GM18868 (cell line): ENCODE data around the gene C1QTNF4.
"Not testable (repeated sequence)": the region's sequence is repeated elsewhere in the genome, so short reads cannot be mapped to it uniquely, and the experiment has no call there.

Experiments
- ATAC-seq: cut with Tn5 transposase; IDR thresholded peaks from one replicate; pipeline ENCODE4 v1.9.1; 2021; ENCODE audit warnings: mild to moderate bottlenecking, moderate library complexity; ENCODE audit not compliant: unreplicated experiment

C1QTNF4 gene

GRCh38 chr11:47570651-47571356, 23.4 kb downstream of the C1QTNF4 start:
- no peak for ATAC-seq

GRCh38 chr11:47569646-47570045, 24.6 kb downstream of the C1QTNF4 start:
- no peak for ATAC-seq

DNA sequence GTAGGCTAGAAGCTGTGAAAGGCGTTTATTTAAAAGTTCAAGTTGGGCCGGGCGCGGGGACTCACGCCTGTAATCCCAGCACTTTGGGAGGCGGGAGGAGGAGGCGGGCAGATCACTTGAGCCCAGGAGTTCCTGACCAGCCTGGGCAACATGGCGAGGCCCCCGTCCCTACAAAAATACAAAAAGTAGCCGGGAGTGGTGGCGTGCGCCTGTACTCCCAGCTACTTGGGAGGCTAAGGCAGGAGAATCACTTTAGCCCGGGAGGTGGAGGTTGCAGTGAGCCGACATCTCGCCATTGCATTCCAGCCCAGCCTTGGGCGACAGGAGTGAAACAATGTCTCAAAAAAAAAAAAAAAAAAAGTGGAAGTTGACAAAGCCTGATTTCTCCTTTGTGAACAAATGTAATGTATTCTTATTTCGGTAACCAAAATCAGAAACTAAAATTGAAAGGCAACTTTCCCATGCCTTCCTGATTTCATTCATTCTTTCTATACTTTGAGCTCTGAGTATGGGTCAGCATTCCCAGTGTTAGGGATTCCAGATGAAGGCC, 28.0 kb downstream of the C1QTNF4 start:
- no peak for ATAC-seq

- peak; percentile 88 for ATAC-seq
Measured at GRCh38 chr11:47565340-47566148, 28.7 kb downstream of the C1QTNF4 start, which contains the start of gene PTPMT1. Gene PTPMT1, plus strand, starts transcription at chr11:47565599. Its CDS starts 24 bp downstream, at chr11:47565623.

GRCh38 chr11:47564933-47565339, 29.3 kb downstream of the C1QTNF4 start:
- peak; percentile 14 for ATAC-seq

DNA sequence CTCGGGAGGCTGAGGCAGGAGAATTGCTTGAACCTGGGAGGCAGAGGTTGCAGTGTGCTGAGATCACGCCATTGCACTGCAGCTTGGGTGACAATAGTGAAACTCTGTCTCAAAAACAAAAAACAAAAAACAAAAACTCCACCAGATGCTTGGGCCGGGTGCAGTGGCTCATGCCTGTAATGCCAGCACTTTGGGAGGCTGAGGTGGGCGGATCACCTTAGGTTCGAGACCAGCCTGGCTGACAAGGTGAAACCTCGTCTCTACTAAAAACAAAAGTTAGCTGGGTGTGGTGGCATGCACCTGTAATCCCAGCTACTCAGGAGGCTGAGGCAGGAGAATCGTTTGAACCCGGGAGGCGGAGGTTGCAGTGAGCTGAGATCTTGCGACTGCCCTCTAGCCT, 29.8 kb downstream of the C1QTNF4 start:
- ATAC-seq: not testable (repeated sequence)

GRCh38 chr11:47562393-47562792, 31.8 kb downstream of the C1QTNF4 start:
- not testable (repeated sequence) for ATAC-seq

DNA sequence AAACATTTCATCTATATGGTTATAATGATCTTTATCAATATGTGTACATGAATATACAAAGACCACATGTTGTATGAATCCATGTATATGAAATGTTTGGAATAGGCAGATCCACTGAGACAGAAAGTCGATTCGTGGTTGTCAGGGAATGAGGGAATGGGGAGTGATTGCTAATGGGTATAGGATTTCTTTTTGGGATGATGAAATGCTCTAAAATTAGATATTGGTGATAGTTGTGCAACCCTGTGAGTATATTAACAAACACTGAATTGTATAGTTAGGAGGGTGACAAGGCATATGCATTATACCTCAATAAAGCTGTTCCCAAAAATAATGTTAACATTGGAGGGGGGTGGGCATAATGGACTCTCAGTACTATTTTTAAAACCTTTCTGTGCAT, 33.8 kb downstream of the C1QTNF4 start:
- no peak for ATAC-seq

DNA sequence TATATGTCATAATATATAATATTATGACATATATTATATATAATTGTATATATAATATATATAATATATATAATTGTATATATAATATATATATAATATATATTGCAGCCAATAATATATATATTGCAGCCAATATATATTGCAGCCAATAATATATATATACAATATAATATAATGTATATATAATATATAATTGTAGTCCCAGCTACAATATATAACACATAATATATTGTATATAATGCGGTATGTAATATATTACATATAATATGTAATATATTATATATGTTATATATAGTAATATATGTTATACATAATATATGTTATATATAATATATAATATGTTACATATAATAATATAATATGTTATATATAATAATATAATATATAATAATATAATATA, 35.5 kb downstream of the C1QTNF4 start:
- ATAC-seq: no peak

- ATAC-seq: not testable (repeated sequence)
Measured at GRCh38 chr11:47557004-47557403, 37.2 kb downstream of the C1QTNF4 start.

GRCh38 chr11:47553406-47553743, 40.8 kb downstream of the C1QTNF4 start:
- ATAC-seq: peak; percentile 31

DNA sequence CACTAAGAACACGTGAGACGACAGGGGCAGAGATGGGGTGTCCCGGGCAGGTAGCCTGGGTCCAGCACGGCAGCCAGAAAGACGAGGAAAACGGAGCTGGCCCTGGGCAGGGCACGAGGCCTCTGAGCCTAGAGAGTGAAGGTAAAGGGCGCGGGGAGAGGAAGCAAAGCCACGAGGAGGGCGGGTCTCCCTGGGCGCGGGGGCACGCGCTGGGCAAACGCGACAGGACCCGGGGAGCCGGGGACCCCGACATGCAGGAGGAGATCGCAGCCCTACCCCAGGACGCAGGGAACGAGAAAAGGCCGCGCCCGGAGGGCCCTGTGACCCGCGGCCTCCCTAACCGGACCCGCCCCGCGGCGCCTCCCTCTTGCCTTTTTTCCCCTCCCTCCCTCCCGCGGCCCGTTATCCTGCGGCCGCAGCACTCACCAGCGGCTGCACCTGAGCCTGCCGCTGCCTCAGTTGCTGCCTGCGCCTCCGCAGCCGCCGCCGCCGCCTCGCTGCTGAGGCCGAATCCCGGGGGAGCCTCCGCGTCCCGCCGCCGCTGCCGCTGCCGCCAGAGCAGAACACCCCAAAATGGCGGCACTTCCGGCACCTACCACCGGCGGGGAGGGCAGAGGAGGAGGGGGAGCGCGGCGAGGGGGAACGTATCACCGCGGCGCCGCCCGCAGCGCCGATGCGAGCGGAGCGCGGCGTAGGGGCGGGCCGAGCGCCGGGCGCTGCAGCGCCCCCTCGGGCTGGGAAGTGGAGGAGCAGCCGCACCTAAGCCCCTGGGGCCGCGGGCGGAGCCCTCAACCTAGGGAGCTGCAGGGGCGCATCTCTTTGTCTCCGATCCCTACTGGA, 41.4 kb downstream of the C1QTNF4 start, which contains the start of gene CELF1:
Gene CELF1 (minus strand): TSS at position 567 of the 840 bp plus-strand sequence. CDS start 53,609 bp downstream, outside the sequence.
- peak; percentile 92 for ATAC-seq

DNA sequence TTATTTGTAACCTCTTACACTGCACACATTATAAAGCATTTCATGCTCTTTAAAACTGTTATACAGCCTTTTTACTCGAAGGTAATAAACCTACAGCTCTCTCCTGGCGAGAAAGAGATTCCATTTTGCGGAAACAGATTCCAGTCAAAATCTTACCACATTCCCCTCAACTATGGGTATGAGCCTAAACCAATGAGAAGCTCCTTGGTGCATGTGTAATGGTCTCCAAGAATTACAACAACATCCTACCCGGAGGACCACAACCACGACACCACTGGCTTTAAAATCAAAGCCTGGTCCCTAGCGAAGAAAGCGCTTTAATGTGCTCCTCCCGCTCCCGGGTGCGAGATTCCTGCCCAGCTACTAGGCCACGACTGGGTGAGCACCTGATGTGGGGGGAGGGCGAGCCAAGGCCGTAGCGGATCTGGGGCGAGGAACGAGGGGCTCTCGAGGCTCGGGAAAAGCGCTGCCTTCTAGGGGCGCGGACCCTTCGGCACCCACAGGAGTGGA, 42.1 kb downstream of the C1QTNF4 start:
- no peak for ATAC-seq

- no peak for ATAC-seq
Measured at GRCh38 chr11:47551086-47551485, 43.1 kb downstream of the C1QTNF4 start.

DNA sequence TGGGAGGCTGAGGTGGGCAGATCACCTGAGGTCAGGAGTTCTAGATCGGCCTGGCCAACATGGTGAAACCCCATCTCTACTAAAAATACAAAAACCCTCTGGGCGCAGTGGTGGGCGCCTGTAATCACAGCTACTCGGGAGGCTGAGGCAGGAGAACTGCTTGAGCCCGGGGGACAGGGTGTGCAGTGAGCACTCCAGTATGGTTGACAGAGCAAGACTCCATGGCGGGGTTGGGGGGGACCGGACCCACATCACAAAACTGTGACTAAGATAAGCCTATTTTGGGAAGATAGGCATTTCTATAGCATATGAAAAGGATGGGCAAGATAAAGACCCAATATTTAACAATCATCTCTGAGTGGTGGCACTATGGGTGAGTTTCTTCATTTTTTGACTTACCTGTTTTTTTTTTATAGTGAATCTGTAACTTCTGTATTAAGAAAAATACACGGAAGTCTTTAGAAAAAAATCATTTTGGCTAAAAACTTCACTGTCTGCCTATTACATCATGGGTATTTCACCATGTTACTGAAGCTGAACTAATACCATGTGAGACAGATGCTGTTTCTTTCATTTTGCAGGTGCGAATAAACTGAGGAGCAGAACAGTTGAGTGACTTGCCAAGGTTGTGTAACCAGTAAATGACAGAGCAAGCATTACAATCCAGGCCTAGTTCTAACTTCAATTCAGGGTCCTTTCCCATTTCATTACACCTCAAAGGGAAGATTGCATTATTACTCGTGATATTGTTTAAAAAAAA, 43.7 kb downstream of the C1QTNF4 start:
- ATAC-seq: no peak

- not testable (repeated sequence) for ATAC-seq
Measured at GRCh38 chr11:47546274-47546673, 47.9 kb downstream of the C1QTNF4 start.

GRCh38 chr11:47545298-47545697, 48.9 kb downstream of the C1QTNF4 start:
- ATAC-seq: no peak

DNA sequence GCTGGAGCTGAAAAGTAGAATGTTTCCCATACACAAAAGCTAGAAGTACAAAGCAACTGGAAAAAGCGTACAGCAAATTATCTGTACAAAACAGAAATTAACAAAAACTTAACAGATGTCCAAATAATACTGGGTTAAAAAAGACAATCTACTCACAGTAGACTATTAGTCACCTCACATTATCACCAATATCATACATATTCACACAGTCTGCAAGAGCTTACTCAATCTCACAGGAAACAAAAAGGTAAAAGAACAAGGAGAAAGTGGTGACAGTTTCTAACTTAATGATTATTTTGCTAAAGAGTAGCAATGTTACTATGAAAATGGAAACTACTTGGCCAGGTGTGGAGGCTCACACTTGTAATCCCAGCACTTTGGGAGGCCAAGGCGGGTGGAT, 53.1 kb downstream of the C1QTNF4 start:
- no peak for ATAC-seq

DNA sequence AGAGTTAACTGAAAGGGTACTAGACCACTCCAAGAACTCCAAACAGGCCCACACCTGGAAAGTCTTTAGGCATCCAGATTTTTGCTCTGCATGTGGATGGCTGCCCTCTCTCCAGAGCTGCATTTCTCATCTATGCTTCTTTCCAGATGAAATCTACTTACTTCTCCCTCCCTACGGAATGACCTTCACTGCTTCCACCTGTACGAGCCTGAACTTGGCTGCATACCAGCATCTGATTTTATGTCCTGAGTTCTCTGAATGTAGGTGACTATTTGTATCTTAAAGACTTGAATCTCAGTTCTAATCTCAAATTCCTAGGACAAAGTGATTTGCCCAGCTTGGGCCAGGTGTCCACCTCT, 54.6 kb downstream of the C1QTNF4 start:
- ATAC-seq: no peak
